GM06990 (cell line): ENCODE data around the gene MTOR.

Source experiments
- DNase-seq: peaks from one replicate; pipeline ENCODE4 v3.0.0-alpha.2; 2011; ENCODE audit not compliant: insufficient read length; ENCODE audit errors: extremely low read depth
- H3K27me3 ChIP-seq: replicated peaks from 2 replicates; pipeline ENCODE4 v1.6.0; 2011; ENCODE audit warnings: low read length; ENCODE audit not compliant: control insufficient read depth, insufficient read depth
- H3K36me3 ChIP-seq: 2 replicates; pipeline ENCODE4 v1.5.1; 2011; ENCODE audit warnings: low read length; ENCODE audit not compliant: control insufficient read depth, insufficient read depth
- H3K4me3 ChIP-seq: replicated peaks from 2 replicates; pipeline ENCODE4 v1.5.1; 2011; ENCODE audit warnings: low read depth, mild to moderate bottlenecking, control low read depth, low read length
- CTCF ChIP-seq: IDR thresholded peaks from 2 replicates; pipeline ENCODE4 v1.5.1; 2011; ENCODE audit warnings: low read length, control low read depth, mild to moderate bottlenecking, inconsistent platforms; ENCODE audit not compliant: insufficient read depth, poor library complexity, severe bottlenecking

Gene MTOR

GRCh38 chr1:11152755-11153154 is 109.6 kb downstream of the MTOR start:
- Histone ChIP-seq H3K27me3 (no peaks in the 10 kb centered on the region), H3K4me3 (no peak overlapping the region), H3K36me3 (peaks cover 15% of the 10 kb centered on the region)
- DNase-seq: no peak
- no peak for TF ChIP-seq CTCF

- DNase-seq: no peak
- TF ChIP-seq CTCF: no peak
- H3K27me3 ChIP-seq: no peaks in the 10 kb centered on the region
- no peak overlapping the region for H3K4me3 ChIP-seq
- peaks cover 12% of the 10 kb centered on the region for H3K36me3 ChIP-seq
Measured at GRCh38 chr1:11151826-11152612, 110.3 kb downstream of the MTOR start.

DNA sequence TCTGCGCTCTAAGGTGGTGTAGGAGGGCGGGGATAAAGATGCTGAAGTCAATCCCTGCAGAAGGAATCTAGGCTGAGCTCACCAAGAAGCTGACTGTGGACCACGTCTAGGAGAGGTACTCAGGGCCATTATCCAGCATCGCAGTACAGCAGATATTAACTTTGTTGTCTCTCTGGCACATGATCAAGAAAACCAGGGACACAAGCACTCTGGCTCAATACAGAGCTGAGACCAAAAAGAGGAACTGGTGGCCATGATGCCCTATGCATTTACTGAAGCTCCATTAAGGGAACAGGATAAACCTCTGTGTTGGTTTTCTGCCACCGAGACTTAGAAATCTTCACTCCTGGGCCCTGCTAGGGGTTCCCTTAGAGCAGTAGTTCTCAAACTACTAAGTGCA is 111.2 kb downstream of the MTOR start:
- Histone ChIP-seq H3K4me3 (no peak overlapping the region), H3K27me3 (no peaks in the 10 kb centered on the region), H3K36me3 (peaks cover 15% of the 10 kb centered on the region)
- DNase-seq: no peak
- no peak for TF ChIP-seq CTCF

DNA sequence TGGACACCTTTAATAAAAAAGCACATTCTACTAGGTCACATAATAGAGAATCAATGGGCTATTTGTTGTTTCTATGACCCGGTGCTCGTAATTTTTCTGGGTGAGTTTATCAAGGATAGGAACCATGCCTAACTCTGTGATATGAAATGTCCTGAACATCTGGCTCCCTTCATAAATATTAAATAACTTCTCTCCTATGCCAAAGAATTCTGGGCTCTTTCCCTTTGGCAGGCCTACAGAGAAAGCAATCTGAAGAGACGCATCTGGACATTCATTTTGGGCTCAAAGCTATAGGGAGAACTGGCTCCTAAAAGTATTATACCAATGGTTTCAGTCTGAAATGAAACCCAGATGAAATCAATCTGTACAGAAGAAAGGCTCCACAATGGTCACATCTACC is 112.0 kb downstream of the MTOR start:
- no peak for DNase-seq
- Histone ChIP-seq H3K36me3 (peaks cover 21% of the 10 kb centered on the region), H3K27me3 (no peaks in the 10 kb centered on the region), H3K4me3 (no peak overlapping the region)
- no peak for TF ChIP-seq CTCF

- peaks cover 29% of the 10 kb centered on the region for H3K36me3 ChIP-seq
Measured at GRCh38 chr1:11147197-11147770, 115.1 kb downstream of the MTOR start.

More at GRCh38 chr1:11147197-11147770, 115.1 kb downstream of the MTOR start:
- no peak for DNase-seq
- TF ChIP-seq CTCF: no peak
- no peak overlapping the region for H3K4me3 ChIP-seq
- no peaks in the 10 kb centered on the region for H3K27me3 ChIP-seq
